NCI-H526 treated with DMSO at 0.1 percent for 48 hours (cell line): Measurements from ENCODE around the gene FGF12.

Experiments
- DNase-seq: peaks from one replicate; lab custom pipeline; 2025; lab: John Stamatoyannopoulos, UW

FGF12 gene

DNA sequence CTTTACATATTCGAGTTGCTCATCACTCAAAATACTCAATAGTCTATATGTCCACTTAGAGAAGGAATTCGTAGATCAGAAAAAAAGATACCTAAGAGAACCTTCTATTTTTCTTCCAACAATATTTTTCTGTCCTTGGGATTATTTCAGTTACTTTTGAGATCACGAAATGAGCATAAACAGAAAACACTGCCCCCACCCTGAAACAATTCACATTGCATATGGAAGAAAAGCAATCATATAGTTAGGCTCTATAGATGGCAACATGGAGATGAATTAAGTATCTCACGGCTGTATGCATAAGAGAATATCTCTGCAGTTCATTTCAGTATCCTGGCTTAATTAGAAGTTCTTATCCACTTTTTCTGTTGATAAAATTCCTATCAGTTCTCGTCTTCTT lies 391.1 kb downstream of the FGF12 start:
- no peak for DNase-seq

GRCh38 chr3:192332386-192333291 lies 394.7 kb downstream of the FGF12 start:
- DNase-seq: no peak

DNA sequence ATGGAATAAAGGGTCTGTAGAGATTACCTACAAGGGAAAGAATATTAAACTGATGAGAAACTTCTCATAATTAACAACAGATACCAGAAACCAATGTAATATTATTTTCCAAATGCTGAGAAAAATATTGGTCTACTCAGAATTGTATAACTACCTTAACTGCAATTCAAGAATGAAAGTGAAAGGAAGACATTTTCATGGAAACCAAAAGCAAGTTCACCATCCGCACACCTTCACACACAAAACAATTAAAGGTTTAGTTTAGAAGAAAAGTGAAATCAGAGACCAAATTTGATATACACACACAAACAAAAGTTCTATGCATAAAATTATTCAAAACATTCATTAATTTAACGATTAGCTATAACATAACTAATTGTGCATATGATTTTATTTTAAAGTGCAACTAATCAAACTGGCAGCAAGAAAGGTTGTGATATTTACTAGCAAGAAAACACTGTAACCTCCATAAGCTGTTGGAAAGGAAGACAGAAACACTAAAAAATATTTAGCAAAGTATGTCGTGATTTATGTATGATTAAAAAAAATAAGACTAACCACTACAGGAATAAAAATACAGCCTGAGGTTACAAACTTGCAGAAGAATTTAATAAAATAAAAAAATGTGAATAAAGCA lies 395.5 kb downstream of the FGF12 start:
- DNase-seq: no peak

DNA sequence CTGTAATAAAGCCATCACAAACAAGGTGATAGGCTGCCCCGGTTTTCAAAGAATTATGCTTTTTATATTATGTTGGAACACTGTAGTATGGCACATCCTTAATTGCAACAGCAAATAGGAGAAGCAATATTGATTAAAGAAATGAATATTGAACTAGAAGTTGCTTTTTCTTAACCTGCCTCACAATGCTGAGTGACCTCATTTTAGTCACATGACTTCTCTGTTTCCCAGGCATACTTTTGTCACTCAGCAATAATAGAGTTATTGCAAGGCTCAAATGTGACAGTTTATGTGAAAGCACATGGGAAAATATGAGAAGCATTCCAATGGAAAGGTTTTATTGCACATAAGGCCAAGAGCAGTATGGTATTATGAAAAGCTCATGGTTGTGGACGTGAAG lies 400.7 kb downstream of the FGF12 start:
- DNase-seq: no peak

DNA sequence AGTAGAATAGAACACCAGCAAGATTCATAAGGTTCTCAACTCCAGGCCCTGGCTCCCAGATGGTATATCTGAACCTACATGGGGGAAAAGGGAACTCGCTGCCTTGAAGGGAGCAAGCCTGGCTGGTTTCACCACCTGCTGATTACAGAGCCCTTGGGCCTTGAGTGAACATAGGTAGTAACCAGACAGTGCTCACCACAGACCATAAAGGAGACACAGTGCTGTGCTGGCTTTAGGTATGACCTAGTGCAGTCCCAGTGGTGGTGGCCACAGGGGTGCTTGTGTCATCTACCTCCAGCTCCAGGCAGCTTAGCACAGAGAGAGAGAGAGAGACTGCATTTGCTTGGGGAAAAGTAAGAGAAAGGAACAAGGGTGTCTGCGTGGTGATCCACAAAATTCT lies 409.8 kb downstream of the FGF12 start:
- DNase-seq: no peak

DNA sequence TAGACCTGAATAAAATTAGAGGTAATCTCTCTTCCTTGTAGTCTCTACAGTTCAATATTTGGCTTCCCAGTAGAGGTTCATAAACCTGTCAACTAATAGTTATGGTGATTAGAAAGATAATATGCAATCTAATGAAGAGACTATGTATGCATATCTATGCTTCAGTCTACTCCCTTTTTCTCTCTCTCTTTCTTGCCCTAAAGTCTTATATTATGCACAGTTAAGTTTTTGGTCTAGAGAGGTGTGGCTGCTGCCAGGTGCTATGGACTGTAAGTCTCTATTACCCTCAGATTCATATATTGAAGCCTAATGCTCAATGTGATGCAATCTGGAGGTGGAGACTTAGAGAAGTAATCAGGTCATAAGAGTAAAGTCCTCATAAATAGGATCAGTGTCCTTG lies 413.7 kb downstream of the FGF12 start:
- no peak for DNase-seq

DNA sequence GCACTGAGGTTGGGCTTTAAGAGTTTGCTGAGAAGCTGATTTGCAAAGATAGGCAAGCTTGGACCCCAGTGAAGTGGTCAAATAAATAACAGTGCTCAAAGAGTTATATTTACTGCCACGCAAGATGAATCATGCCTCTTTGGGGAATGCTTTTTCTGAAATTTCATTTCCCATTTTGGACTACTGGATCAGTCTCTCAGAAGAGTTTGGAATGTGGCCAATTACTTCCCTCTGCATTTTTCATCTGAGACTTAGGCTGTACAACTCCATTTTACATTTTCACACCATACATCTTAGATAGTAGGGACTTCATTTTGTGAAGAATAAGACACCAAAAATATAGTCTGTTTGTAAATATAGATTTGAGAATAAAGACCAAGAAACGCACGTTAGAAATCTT lies 419.7 kb downstream of the FGF12 start:
- DNase-seq: no peak

- DNase-seq: no peak
These were observed 424.1 kb downstream of the FGF12 start for GRCh38 chr3:192303235-192303634.

- DNase-seq: no peak
These were observed 424.6 kb downstream of the FGF12 start for GRCh38 chr3:192302721-192303120.

DNA sequence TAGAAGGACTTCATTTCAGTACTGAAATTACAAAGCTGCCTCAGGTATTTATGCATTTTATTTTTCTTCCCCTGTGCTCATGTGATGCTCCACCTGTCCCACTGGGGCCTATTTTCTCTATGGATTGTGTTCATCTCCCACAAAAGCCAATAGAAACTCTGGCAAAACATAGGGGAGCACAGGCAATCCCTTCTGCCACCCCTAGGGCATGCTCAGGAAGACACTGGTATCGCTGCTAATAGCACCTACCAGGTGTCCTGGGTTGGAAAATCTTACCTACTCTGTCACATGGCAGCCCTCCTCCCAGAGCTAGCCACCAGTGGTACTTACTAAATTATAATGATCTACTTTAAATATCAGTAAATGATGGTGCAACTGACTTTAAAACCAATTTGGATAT lies 427.4 kb downstream of the FGF12 start:
- DNase-seq: no peak

- DNase-seq: no peak
These were observed 430.5 kb downstream of the FGF12 start for GRCh38 chr3:192296845-192297244.

DNA sequence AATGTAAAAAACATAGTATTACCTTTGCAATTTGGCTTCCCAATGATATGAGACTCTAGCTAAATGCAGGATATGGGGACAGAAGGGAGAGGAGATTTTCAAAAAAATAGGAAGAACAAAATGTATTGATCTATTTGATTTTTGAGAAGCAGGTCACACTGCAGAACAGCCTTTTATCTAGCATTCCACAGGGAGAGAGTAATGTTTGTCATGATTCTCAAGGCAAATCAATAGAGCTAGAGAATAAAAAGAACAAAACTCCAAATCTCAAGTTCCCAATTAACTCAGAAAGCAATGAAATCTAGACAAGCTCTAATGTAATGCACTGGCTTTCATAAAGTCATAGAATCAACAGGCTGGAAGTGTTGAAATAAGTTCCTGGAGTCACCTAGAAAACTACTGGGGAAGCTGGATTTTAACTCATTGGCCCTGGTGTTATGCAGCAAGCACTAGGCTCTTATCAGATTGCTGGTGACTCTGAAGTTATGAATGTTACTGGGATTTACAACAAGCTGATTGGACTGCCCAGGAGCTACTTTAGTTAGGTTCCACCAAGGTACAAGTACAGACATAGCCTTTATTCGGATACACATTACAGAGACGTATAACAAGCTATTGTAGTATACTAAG lies 442.8 kb downstream of the FGF12 start:
- DNase-seq: no peak

- DNase-seq: no peak
These were observed 446.0 kb downstream of the FGF12 start for GRCh38 chr3:192281207-192281880.

DNA sequence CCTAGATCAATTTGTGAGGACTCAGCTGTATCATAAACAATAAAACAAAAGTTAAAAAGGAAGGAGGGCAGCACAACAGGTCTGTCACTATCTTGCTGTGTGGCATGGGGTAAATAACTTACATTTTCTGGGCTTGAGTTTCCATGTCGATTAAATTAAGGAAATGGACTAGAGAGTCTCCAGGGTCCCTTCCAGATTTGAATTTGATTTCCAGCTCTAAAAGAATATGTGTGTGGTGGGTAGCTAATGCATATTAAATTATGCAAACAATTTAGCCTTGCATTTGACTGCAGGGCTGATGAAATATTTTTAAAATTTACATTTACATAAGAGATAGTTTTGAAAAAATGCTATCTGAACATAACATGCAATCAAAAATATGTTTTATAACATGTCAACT lies 447.7 kb downstream of the FGF12 start:
- peak; percentile 76 for DNase-seq

DNA sequence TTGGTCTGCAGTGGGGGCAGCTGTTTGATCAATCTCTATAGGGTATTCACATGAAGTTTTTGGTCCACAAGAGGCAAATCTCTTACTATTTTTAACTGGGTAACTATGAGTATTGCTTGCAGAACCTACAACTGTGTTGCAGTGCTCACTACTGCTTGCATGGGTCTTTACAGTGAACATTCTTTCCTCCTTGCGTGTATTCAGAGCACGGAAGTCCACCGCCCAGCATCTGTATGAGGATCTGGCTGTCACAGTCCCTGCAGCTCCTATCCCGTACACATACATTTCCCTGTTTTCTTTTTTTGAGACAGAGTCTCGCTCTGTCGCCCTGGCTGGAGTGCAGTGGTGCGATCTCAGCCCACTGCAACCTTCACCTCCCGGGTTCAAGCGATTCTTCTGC lies 449.9 kb downstream of the FGF12 start:
- no peak for DNase-seq

DNA sequence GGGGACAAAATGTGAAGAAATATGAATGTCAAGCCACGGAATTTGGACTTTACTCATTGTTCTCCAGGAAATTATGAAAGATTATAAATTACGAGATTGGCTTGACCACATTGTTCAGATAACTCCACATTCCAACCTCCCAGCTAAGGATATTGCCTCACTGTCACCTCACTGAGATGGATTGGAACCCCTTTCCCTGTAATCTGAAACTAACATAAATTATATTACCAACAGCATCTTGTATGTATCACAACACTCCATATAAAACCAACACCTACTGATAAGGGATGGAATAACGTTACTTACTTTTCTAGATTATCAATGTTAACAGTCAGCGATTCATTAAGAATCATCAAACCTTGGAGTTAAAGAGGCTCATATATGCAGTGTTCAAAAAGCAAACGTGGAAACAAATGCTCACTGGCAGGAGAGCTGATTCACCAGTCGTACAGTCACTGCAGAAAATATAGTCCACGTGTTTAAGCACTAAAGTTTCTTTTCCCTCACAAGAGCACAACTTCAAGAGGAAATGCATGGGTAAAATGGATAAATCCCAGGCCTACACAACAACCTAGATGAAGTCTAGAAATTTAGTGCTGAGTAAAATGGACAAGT lies 451.5 kb downstream of the FGF12 start:
- no peak for DNase-seq

GRCh38 chr3:192273697-192274010 lies 453.7 kb downstream of the FGF12 start:
- DNase-seq: no peak

GRCh38 chr3:192273001-192273696 lies 454.2 kb downstream of the FGF12 start:
- peak; percentile 5 for DNase-seq

DNA sequence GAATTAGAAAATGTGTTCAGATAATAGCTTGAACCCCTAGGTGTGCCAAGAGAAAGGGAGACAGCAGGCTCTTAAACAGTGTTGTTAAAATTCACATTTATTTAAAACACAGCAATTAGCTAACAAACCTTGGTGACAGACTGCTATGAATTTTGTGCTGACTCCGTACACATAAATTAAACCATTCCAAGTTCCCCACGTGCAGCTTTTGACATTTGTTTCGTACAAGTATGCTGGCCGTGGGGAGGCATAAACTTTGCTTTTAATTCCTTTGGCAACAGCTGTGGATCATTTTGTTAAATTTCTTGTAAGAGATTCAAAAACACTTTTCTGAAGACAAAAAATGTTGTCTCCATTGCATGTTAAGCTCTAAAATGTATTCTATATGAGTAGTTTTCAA lies 465.3 kb downstream of the FGF12 start:
- no peak for DNase-seq

- no peak for DNase-seq
These were observed 466.2 kb downstream of the FGF12 start for GRCh38 chr3:192261135-192261534.

DNA sequence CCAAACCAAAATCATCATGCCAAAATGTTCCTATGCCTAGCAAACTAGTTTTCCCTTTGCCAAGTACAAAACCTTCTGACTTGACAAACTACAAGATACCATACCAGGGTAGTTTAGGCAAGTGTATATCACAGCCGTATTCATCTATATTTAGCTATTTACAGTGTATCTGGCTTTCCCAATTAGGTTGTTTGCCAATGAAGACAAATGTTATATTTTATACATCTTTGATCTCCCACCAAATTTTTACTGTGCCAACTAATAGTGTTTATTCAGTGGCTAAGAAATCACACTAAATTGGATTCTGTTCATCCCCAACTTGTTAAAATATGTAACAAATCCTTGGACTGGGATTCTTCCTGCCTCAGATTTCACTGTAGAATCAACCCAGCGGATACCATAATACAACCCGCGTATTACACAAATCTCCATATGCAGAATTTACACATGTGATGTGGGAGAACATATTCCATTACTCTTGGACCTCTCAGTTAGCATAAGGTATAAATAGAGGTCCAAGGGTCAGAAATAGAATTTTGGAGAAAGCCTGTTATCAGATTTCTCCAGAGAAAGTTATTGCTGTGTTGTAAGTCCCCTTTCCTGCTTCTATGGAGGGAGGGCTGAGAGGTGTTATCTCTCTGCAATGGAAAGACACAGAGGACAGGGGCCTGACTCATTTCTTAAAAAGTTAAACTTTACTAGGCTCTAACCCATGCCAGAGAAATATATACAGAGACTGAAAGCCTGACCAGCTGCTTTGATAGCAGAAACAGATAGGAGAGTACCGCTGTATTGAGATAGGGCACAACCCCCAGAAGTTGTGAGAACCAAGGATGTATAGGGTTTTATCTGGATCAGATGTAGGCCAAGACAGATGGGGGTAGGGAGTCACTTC lies 467.0 kb downstream of the FGF12 start:
- DNase-seq: no peak
